Muscle of leg (tissue), 11 donors: ENCODE results near the gene PANK1. TPM values are rescaled to one million over a fixed set of nuclear protein-coding genes. Genes with fewer than 3 reads are reported as not detected.
A peak's percentile ranks its signal among the peaks of the same experiment; 100 is the strongest.

Experiments
- DNase-seq: peaks from one replicate; pipeline ENCODE4 v3.0.0; 2013
- H3K27ac ChIP-seq: one replicate; pipeline ENCODE4 v1.5.1; 2013; ENCODE audit warnings: mild to moderate bottlenecking, low read length, control low read depth
- H3K27me3 ChIP-seq: one replicate; pipeline ENCODE4 v1.6.1; 2013; ENCODE audit warnings: low read length; ENCODE audit not compliant: control insufficient read depth, insufficient read depth
- H3K36me3 ChIP-seq: one replicate; pipeline ENCODE4 v1.6.1; 2013; ENCODE audit warnings: low read length; ENCODE audit not compliant: control insufficient read depth, insufficient read depth
- H3K4me1 ChIP-seq: one replicate; pipeline ENCODE4 v1.6.1; 2013; ENCODE audit warnings: low read length; ENCODE audit not compliant: control insufficient read depth, insufficient read depth
- H3K4me3 ChIP-seq: one replicate; pipeline ENCODE4 v1.5.1; 2013; ENCODE audit warnings: low read length, control low read depth
- H3K9me3 ChIP-seq: replicated peaks from 2 replicates; pipeline ENCODE4 v1.6.1; 2013; ENCODE audit warnings: low read depth, low read length; ENCODE audit not compliant: control insufficient read depth
- WGBS: methylation state at CpG from one replicate; pipeline ENCODE4 v1.1.5; 2013; ENCODE audit warnings: missing lambda C conversion rate; ENCODE audit not compliant: insufficient coverage; 5-methylcytosine and 5-hydroxymethylcytosine counted together
- polyA plus RNA-seq, 8 donors: library from polyadenylated mRNA; unstranded; fragments of 120-200 nt; gene quantifications; one replicate each; pipeline versions ENCODE4 v1.2.1 to v1.2.3, GENCODE V29; 2013; ENCODE audit warnings: inconsistent platforms in 1 of 8, low replicate concordance in 1 of 8; ENCODE audit not compliant: insufficient read length in 8 of 8, insufficient read depth in 1 of 8
- total RNA-seq: library from RNA; stranded (reverse); fragments of 120-200 nt; gene quantifications from one replicate; pipeline ENCODE4 v1.2.4, GENCODE V29; 2013

PANK1 gene
- total and polyA plus RNA-seq, 9 donors = 13.0 to 17.1 (median 15.0) TPM

DNA sequence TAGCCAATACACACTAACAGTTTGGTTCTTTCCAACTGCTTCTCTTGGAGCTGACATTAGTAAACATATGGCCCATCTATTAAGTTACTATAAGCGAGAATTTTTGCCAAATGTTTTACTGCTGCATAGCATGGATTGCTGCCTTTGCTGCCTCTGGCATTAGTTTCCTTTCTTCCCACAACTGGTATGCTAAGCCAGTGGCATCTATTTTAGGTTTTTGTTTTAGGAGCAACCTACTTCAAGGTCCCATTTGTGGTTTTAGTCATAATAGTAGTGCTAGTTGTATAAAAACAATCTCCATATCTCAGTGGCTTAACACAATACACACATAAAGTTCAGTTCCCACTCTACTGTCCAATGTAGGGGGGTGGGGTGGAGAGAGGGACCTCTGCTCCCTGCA, 25.9 kb upstream of the PANK1 start:
- no peaks in the 10 kb centered on the region for H3K9me3 ChIP-seq
- H3K36me3 ChIP-seq = no peaks in the 10 kb centered on the region
- H3K27me3 ChIP-seq = no peaks in the 10 kb centered on the region
- no peak overlapping the region for H3K4me3 ChIP-seq
- peak; percentile 43 for DNase-seq
- peaks cover 16% of the 10 kb centered on the region for H3K4me1 ChIP-seq
- H3K27ac ChIP-seq = peak overlapping the region; percentile 49
- WGBS = no CpG with 5 or more reads among the region's 1 CpG

DNA sequence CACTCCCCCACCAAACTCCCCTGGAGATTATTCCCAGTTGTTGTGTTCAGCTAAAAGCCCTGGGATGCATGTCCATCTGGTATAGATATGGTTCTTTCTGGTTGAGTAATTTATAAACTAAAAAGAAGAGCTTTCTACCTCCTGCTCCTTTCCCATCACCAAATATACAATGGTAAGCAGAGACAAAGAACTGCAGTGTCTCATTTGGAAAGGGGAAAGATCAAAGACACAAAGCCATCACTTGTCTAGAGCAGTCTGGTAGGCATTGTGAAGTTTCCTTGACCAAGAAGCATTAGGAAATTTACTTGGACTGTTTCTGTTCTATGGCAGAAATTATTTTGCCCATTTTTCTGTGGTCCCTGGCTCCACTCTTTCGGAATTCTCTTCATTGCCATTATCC, 24.9 kb upstream of the PANK1 start:
- peak overlapping the region; percentile 26 for H3K27ac ChIP-seq
- peaks cover 20% of the 10 kb centered on the region for H3K4me1 ChIP-seq
- no peak overlapping the region for H3K4me3 ChIP-seq
- no peaks in the 10 kb centered on the region for H3K27me3 ChIP-seq
- no peaks in the 10 kb centered on the region for H3K9me3 ChIP-seq
- WGBS = no CpG with 5 or more reads among the region's 1 CpG
- no peak for DNase-seq
- H3K36me3 ChIP-seq = no peaks in the 10 kb centered on the region

DNA sequence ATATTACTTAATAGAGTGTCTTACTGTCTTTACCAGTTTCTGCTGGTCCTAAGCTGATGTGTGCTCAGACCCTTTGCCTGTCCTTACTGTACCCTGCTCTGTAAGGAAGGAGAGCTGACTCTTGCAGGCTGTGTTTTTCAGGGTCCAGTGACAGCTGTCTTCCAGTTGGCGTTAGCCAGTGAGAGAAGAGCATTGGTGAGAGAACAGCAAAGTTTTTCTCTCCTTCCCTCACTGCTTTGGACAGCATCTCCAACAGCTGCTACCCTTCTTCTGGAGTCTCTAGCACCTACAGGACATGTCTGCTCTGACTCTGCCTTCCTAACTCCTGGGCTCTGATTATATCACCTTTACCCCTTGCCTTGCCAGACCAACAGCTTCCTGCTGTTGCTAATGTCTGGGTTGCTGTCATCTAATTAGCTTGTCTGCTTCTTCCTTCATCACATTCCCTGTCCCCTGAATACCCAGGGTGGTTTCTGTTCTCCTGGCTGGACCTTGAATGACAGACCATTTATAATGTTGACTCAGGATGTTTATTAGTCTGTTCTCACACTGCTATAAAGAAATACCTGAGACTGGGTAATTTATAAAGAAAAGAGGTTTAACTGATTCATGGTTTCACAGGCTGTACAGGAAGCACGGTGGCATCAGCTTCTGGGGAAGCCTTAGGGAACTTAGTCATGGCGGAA, 23.5 kb upstream of the PANK1 start:
- Histone ChIP-seq H3K9me3 (no peaks in the 10 kb centered on the region), H3K27ac (peak overlapping the region; percentile 62), H3K36me3 (no peaks in the 10 kb centered on the region), H3K4me3 (no peak overlapping the region), H3K27me3 (no peaks in the 10 kb centered on the region), H3K4me1 (peaks cover 26% of the 10 kb centered on the region)
- WGBS = 86% methylated on average over 1 of the region's 3 CpGs
- peak; percentile 74 for DNase-seq

DNA sequence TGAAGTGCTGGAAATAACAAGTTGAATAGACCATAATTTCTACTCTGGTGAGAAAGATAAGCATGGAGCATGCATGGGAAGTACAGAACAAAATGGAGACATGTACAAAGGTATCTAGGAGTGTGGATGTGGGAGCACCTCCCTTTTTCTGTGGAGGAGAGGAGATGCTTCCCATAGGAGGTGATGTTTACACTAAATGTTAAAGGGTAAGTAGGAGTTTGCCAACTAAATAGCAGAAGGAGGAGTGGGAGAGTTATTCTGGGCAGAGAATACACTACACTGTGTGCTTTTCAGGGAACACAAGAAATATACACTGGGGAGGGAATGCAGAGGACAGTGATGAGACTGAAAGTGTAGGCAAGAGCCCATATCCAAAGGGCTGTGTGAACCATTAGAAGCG, 21.1 kb upstream of the PANK1 start:
- H3K9me3 ChIP-seq = no peaks in the 10 kb centered on the region
- WGBS = 83% methylated on average over 1 of the region's 1 CpG
- H3K4me3 ChIP-seq = no peak overlapping the region
- no peaks in the 10 kb centered on the region for H3K27me3 ChIP-seq
- H3K36me3 ChIP-seq = no peaks in the 10 kb centered on the region
- H3K4me1 ChIP-seq = peaks cover 22% of the 10 kb centered on the region
- DNase-seq = no peak
- H3K27ac ChIP-seq = no peak overlapping the region

DNA sequence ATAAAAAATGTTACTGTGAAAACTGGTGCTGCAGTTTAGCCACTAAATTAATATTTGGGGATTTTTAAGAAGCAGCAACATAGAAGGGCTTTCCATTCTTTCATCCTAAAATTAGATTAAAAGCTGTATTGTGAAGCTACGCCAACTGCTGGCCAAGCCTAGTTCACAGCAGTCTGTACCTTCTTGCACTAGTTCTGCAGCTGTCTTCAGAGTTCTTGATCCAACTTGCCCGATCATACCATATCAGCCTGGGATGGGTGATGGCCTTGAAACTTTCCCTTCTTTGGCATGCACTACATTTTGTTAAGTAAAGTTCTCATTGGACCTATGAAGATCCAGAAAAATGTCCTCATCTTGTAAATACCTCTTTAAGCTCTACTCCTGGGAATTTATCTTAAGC, 20.3 kb upstream of the PANK1 start:
- no peak overlapping the region for H3K4me3 ChIP-seq
- peak; percentile 45 for DNase-seq
- 56% methylated on average over 2 of the region's 2 CpGs for WGBS
- H3K36me3 ChIP-seq = no peaks in the 10 kb centered on the region
- peak overlapping the region; percentile 85 for H3K27ac ChIP-seq
- H3K4me1 ChIP-seq = peaks cover 17% of the 10 kb centered on the region
- no peaks in the 10 kb centered on the region for H3K27me3 ChIP-seq
- H3K9me3 ChIP-seq = no peaks in the 10 kb centered on the region

DNA sequence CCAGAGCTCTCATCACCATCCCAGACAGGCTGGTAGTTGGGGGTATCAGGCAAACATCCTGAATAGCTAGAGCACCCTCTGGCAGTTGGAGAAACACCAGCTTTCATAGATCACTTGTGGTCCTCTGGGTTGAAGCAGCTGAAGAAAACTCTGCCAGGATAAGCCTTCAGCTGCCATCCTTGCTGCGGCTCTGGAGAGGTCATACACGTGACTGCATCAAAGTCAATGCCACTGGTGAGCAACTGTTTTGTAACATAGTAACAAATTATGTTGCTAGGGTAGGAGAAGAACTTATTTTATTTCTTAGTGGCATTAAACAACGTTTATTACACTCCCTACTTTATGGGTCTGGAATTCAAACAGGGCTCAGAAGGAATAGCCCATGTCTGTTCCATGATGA, 19.2 kb upstream of the PANK1 start:
- WGBS = 100% methylated on average over 2 of the region's 3 CpGs
- DNase-seq = peak; percentile 82

DNA sequence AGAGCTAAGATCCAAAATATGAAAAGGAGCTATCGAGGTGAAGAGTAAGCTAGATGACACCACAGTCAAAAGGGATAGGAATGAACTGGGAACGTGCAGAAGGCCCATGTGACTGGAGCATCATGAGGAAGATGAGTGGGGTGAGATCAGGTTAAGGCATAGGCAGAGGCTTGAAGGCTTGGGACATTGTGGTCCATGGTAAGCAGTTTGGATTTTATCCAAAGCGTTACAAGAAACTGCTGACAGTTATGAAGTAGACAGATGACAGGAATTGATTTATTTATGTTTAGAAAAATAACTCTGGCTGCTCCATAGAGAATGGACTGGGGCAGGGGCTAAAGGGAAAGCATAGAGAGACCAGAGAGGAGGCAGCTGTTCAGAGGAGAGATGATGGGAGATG, 18.1 kb upstream of the PANK1 start:
- H3K36me3 ChIP-seq = no peaks in the 10 kb centered on the region
- no peaks in the 10 kb centered on the region for H3K9me3 ChIP-seq
- peak; percentile 30 for DNase-seq
- H3K4me1 ChIP-seq = peaks cover 18% of the 10 kb centered on the region
- no peak overlapping the region for H3K4me3 ChIP-seq
- H3K27ac ChIP-seq = no peak overlapping the region
- no peaks in the 10 kb centered on the region for H3K27me3 ChIP-seq
- WGBS = 59% methylated on average over 3 of the region's 3 CpGs

More for the DNA sequence above, 19.2 kb upstream of the PANK1 start:
- H3K4me1 ChIP-seq = peaks cover 16% of the 10 kb centered on the region
- H3K4me3 ChIP-seq = no peak overlapping the region
- no peaks in the 10 kb centered on the region for H3K36me3 ChIP-seq
- no peaks in the 10 kb centered on the region for H3K27me3 ChIP-seq
- no peaks in the 10 kb centered on the region for H3K9me3 ChIP-seq
- peak overlapping the region; percentile 85 for H3K27ac ChIP-seq

DNA sequence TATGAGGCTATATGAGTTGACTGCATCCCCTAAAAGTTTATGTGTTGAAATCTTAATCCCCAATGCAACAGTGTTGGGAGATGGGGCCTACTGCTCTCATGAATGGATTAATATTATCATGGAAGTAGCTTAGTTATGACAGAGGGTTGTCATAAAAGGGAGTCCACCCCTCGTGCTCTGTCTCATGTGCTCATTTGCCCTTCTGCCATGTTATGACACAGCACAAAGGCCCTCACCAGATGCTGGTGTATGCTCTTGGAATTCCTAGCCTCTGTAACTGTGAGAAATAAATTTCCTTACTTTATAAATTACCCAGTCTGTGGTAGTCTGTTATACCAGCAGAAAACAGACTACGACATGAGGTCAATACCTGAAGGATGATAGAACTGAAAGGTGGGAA, 17.6 kb upstream of the PANK1 start:
- H3K9me3 ChIP-seq = no peaks in the 10 kb centered on the region
- no peaks in the 10 kb centered on the region for H3K36me3 ChIP-seq
- H3K27ac ChIP-seq = no peak overlapping the region
- H3K4me1 ChIP-seq = peaks cover 18% of the 10 kb centered on the region
- H3K27me3 ChIP-seq = no peaks in the 10 kb centered on the region
- H3K4me3 ChIP-seq = no peak overlapping the region
- 89% methylated on average over 1 of the region's 2 CpGs for WGBS
- no peak for DNase-seq

DNA sequence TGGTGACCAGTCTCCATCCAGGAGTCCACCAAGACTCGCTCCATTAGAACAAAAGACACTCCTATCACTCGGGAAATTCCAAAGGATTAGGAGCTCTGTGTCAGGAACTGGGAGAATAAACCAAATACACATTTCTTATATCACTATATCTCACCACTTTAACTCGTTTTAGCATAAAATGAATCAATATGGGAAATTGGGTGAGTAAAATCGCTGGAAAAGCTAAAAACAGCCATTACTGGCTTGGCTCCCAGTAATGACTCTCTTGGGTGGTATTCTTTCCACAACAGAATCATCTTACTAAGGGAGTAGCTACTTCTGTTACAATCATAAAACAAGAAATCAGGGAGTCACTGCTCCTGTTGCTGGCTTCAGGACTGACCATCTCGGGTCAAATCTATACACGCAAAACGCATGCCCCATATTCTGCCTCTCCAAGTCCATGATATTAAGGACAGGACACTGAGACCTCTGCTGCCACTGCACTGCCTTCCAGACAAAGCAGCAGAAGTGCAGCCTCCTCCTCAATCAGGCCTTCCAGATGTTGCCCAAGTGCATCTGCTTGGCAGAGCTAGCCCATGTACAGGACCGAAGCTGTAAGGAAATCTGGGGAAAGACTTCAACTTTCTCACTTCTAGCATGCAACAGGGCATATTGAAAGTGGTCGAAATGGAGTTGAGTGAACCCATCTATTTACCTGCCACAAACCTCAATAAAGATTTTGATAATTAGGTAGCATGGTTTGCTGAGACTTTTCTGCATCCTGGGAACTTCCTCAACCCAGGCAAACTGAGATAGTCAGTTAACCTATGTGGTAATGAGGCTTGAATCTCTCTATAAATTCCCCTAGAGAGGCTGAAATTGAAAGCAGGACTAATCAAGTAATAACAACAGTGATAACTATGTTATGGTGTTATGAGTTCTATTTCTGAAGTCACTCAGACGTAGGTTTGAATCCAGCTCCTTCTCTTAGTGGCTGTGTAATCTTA, 14.4 kb upstream of the PANK1 start:
- Histone ChIP-seq H3K27me3 (no peaks in the 10 kb centered on the region), H3K36me3 (no peaks in the 10 kb centered on the region), H3K27ac (no peak overlapping the region), H3K4me3 (no peak overlapping the region), H3K9me3 (no peaks in the 10 kb centered on the region), H3K4me1 (peaks cover 8% of the 10 kb centered on the region)
- 20% methylated on average over 3 of the region's 10 CpGs for WGBS
- DNase-seq = peak; percentile 78

DNA sequence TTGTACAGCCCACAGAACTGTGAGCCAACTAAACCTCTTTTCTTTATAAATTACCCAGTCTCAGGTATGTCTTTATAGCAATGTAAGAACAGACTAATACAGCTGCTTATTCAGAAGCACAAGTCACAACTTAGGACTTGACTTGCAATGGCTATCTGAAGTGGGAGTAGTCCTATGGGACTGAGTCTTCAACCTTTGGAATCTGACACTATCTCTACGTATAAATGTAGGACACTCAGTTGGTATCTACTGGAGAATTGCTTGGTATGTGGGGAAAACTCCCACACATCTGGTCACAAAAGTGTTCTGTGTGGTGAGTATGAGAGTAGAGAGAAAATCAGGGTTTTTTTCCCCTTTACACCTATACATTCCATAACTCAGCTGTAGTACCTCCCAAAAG, 12.3 kb upstream of the PANK1 start:
- H3K27me3 ChIP-seq = no peaks in the 10 kb centered on the region
- DNase-seq = no peak
- no peak overlapping the region for H3K27ac ChIP-seq
- no peaks in the 10 kb centered on the region for H3K9me3 ChIP-seq
- no peak overlapping the region for H3K4me3 ChIP-seq
- H3K36me3 ChIP-seq = no peaks in the 10 kb centered on the region
- no CpG with 5 or more reads among the region's 1 CpG for WGBS
- H3K4me1 ChIP-seq = peaks cover 8% of the 10 kb centered on the region
